ENCODE data around the gene ZFAND6. TPM values are rescaled to one million over a fixed set of nuclear protein-coding genes. Genes with fewer than 3 reads are reported as not detected.
"Not testable (repeated sequence)": the region's sequence is repeated elsewhere in the genome, so short reads cannot be mapped to it uniquely, and the experiment has no call there.

ZFAND6 gene
- total and polyA plus RNA-seq, 2 donors: 81.9 to 97.8 TPM

DNA sequence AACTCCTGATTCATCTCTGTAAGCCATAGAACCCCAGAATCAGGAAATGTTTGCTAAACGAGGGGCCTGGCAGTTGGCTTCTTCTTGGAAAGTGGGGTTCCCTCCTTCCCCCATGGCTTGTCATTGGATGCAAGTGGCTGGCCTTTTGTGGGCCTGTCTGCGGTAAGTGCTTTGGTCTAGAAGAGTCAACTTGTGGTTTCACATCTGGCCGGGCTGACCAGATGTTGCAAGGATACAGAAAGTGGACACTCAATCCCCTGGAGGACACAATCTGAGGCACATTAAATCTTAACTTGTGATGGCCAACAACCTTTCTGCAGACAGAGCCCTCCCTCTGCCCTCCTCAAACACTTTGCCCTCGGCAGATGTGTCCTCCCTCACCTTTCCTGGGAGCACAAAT, 94.4 kb downstream of the ZFAND6 start:
- Histone ChIP-seq H3K4me3 (ENCODE audit: low read length in 2 of 2) (peak overlapping the region in 1 of 2 donors; percentile 73), H3K36me3 (ENCODE audit: control insufficient read depth in 2 of 2, insufficient read depth in 2 of 2, low read length in 1 of 2) (no peaks in the 10 kb centered on the region), H3K27me3 (ENCODE audit: control insufficient read depth in 2 of 2, insufficient read depth in 1 of 2, low read length in 1 of 2) (no peaks in the 10 kb centered on the region), H3K9me3 (ENCODE audit: control insufficient read depth in 2 of 2, insufficient read depth in 1 of 2, low read length in 1 of 2) (no peaks in the 10 kb centered on the region), H3K4me1 (ENCODE audit: control insufficient read depth in 2 of 2, insufficient read depth in 2 of 2, low read length in 2 of 2) (peaks cover 8 to 12% of the 10 kb centered on the region in 2 donors), H3K27ac (ENCODE audit: low read depth in 1 of 2, low read length in 1 of 2) (no peak overlapping the region)
- WGBS: 64% methylated on average over 4 of the region's 4 CpGs
- no peak for DNase-seq (ENCODE audit: low read depth in 6 of 9, low spot score in 9 of 9)

DNA sequence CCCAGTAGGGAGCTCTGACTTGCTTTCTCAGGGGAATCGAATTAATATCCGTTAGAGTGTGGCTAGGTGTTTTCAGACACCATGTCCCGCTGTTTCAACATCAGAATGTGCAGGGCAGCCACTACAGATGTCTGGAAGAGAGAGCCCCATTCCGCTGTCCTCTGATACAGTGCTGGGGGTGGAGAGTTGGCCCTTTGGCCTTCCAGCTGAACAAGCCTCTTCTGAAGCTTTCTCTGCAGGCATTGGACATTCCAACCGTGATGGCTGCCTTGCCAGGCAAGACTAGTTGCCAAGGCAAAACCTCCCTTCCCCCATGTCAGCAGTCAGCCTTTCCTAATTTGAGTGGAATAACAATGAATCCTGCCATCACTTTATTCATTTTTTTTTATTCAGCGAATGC, 94.9 kb downstream of the ZFAND6 start:
- Histone ChIP-seq H3K27ac (ENCODE audit: low read depth in 1 of 2, low read length in 1 of 2) (no peak overlapping the region), H3K9me3 (ENCODE audit: control insufficient read depth in 2 of 2, insufficient read depth in 1 of 2, low read length in 1 of 2) (no peaks in the 10 kb centered on the region), H3K4me1 (ENCODE audit: control insufficient read depth in 2 of 2, insufficient read depth in 2 of 2, low read length in 2 of 2) (peaks cover 8 to 12% of the 10 kb centered on the region in 2 donors), H3K36me3 (ENCODE audit: control insufficient read depth in 2 of 2, insufficient read depth in 2 of 2, low read length in 1 of 2) (no peaks in the 10 kb centered on the region), H3K27me3 (ENCODE audit: control insufficient read depth in 2 of 2, insufficient read depth in 1 of 2, low read length in 1 of 2) (no peaks in the 10 kb centered on the region), H3K4me3 (ENCODE audit: low read length in 2 of 2) (no peak overlapping the region)
- DNase-seq (ENCODE audit: low read depth in 6 of 9, low spot score in 9 of 9): no peak
- 98% methylated on average over 6 of the region's 6 CpGs for WGBS

DNA sequence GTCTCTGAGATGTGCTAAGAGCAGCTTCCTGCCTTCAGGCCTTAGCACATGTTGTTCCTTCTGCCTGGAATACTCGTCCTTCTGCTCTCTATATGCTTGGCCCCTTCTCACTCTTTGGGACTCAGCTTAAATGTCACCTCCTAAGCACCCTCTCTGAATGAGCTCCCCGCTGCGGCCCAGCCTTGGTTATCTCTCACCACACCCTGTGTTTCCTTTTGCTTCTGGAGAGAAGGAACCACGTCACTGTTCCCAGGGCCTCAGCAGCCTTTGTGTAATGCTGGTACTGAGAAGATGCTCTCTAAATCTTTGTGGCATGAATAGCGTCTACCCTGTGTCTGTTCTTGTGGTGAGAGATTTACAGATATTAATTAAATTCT, 95.5 kb downstream of the ZFAND6 start:
- no peak overlapping the region for H3K4me3 ChIP-seq (ENCODE audit: low read length in 2 of 2)
- WGBS: 95% methylated on average over 5 of the region's 5 CpGs
- no peaks in the 10 kb centered on the region for H3K9me3 ChIP-seq (ENCODE audit: control insufficient read depth in 2 of 2, insufficient read depth in 1 of 2, low read length in 1 of 2)
- H3K36me3 ChIP-seq (ENCODE audit: control insufficient read depth in 2 of 2, insufficient read depth in 2 of 2, low read length in 1 of 2): no peaks in the 10 kb centered on the region
- no peaks in the 10 kb centered on the region for H3K27me3 ChIP-seq (ENCODE audit: control insufficient read depth in 2 of 2, insufficient read depth in 1 of 2, low read length in 1 of 2)
- H3K27ac ChIP-seq (ENCODE audit: low read depth in 1 of 2, low read length in 1 of 2): no peak overlapping the region
- peaks cover 8 to 12% of the 10 kb centered on the region in 2 donors for H3K4me1 ChIP-seq (ENCODE audit: control insufficient read depth in 2 of 2, insufficient read depth in 2 of 2, low read length in 2 of 2)
- no peak for DNase-seq (ENCODE audit: low read depth in 6 of 9, low spot score in 9 of 9)

DNA sequence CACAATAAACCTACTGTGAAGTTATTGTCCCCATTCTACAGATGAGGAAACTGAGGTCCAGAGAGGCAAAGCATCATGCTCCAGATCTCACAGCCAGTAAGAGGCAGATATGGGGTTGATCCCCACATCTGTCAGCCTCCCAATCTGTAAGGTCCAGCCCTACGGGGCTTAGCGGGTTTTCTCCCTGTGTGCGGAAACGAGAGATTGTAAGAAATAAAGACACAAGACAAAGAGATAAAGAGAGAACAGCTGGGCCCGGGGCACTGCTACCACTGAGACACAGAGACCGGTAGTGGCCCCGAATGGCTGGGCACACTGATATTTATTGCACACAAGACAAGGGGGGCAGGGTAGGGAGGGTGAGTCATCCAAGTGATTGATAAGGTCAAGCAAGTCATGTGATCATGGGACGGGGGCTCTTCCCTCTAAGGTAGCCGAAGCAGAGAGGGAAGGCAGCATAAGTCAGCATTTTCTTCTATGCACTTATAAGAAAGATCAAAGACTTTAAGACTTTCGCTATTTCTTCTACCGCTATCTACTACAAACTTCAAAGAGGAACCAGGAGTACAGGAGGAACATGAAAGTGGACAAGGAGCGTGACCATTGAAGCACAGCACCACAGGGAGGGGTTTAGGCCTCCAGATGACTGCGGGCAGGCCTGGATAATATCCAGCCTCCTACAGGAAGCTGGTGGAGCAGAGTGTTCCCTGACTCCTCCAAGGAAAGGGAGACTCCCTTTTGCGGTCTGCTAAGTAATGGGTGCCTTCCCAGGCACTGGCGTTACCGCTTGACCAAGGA, 96.1 kb downstream of the ZFAND6 start:
- not testable (repeated sequence) for H3K4me3 ChIP-seq (ENCODE audit: low read length in 2 of 2); H3K27ac ChIP-seq (ENCODE audit: low read depth in 1 of 2, low read length in 1 of 2); H3K27me3 ChIP-seq (ENCODE audit: control insufficient read depth in 2 of 2, insufficient read depth in 1 of 2, low read length in 1 of 2); H3K36me3 ChIP-seq (ENCODE audit: control insufficient read depth in 2 of 2, insufficient read depth in 2 of 2, low read length in 1 of 2); H3K9me3 ChIP-seq (ENCODE audit: control insufficient read depth in 2 of 2, insufficient read depth in 1 of 2, low read length in 1 of 2); DNase-seq (ENCODE audit: low read depth in 6 of 9, low spot score in 9 of 9)
- H3K4me1 ChIP-seq (ENCODE audit: control insufficient read depth in 2 of 2, insufficient read depth in 2 of 2, low read length in 2 of 2): peaks cover 8 to 18% of the 10 kb centered on the region in 2 donors
- WGBS: 85% methylated on average over 16 of the region's 16 CpGs

DNA sequence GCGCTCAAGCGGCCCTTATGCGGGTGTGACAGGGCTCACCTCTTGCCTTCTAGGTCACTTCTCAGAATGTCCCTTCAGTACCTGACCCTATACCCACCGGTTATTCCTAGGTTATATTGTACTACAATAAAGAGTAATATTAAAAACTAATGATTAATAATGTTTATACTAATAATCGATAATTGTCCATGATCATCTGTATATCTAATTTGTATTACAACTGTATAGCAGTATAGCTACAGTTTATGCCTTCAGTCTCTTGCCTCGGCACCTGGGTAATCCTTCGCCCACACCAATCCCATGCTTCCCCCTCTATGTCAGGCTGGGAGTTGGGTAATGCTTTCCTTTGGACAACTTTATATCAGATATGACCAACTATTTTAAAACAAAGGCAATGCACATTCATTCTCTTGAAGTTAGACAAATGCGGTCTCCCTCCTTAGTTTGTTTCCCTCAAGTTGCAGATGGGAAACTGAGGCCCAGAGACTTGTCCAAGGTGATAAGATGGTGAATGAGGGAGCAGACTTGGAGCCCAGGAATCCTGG, 96.8 kb downstream of the ZFAND6 start:
- Histone ChIP-seq H3K4me3 (ENCODE audit: low read length in 2 of 2) (no peak overlapping the region), H3K27me3 (ENCODE audit: control insufficient read depth in 2 of 2, insufficient read depth in 1 of 2, low read length in 1 of 2) (no peaks in the 10 kb centered on the region), H3K27ac (ENCODE audit: low read depth in 1 of 2, low read length in 1 of 2) (peak overlapping the region in 1 of 2 donors; percentile 22), H3K9me3 (ENCODE audit: control insufficient read depth in 2 of 2, insufficient read depth in 1 of 2, low read length in 1 of 2) (no peaks in the 10 kb centered on the region), H3K4me1 (ENCODE audit: control insufficient read depth in 2 of 2, insufficient read depth in 2 of 2, low read length in 2 of 2) (peaks cover 11 to 23% of the 10 kb centered on the region in 2 donors), H3K36me3 (ENCODE audit: control insufficient read depth in 2 of 2, insufficient read depth in 2 of 2, low read length in 1 of 2) (no peaks in the 10 kb centered on the region)
- no peak for DNase-seq (ENCODE audit: low read depth in 6 of 9, low spot score in 9 of 9)
- 99% methylated on average over 8 of the region's 8 CpGs for WGBS

DNA sequence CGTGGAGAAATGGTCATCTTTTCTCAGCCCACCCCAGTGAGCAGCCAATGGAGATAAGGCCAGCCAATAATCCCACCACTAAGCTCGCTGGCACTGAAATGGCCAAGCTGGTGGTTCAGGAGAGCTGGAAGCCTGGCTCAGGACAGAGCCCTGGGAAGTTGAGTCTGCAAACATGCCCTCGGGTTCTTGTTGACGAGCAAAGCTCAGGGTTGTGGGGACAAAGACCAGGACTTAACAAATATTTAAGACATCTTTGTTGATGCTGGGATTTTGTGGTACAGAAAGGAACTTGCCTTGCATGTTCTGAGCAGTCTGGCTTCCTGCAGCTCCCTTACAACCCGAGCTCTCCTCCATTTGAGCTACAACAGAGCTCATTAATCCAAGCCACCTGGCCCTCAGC, 97.7 kb downstream of the ZFAND6 start:
- H3K27ac ChIP-seq (ENCODE audit: low read depth in 1 of 2, low read length in 1 of 2): no peak overlapping the region
- no peaks in the 10 kb centered on the region for H3K9me3 ChIP-seq (ENCODE audit: control insufficient read depth in 2 of 2, insufficient read depth in 1 of 2, low read length in 1 of 2)
- H3K36me3 ChIP-seq (ENCODE audit: control insufficient read depth in 2 of 2, insufficient read depth in 2 of 2, low read length in 1 of 2): no peaks in the 10 kb centered on the region
- peaks cover 11 to 23% of the 10 kb centered on the region in 2 donors for H3K4me1 ChIP-seq (ENCODE audit: control insufficient read depth in 2 of 2, insufficient read depth in 2 of 2, low read length in 2 of 2)
- DNase-seq (ENCODE audit: low read depth in 6 of 9, low spot score in 9 of 9): no peak
- WGBS: 87% methylated on average over 5 of the region's 5 CpGs
- no peaks in the 10 kb centered on the region for H3K27me3 ChIP-seq (ENCODE audit: control insufficient read depth in 2 of 2, insufficient read depth in 1 of 2, low read length in 1 of 2)
- H3K4me3 ChIP-seq (ENCODE audit: low read length in 2 of 2): no peak overlapping the region

DNA sequence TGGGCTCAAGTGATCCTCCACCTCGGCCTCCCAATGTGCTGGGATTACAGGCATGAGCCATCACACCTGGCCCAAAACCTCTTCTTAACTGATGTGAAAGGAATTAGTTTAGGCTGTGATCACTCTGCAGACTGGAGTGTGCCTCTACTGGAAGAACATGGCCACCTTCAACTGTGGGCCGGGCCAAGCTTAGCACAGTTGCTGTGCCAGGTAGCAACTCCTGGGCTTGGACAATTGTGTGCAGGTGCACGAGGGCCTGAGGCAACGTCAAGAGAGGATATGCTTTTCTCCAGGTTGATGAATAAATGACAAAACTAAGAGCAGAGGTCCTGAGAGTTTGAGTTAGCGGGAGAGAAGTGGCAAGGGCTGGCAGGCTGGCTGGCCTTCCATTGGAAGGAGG, 99.8 kb downstream of the ZFAND6 start:
- WGBS: 97% methylated on average over 5 of the region's 5 CpGs
- peaks cover 3 to 15% of the 10 kb centered on the region in 2 donors for H3K4me1 ChIP-seq (ENCODE audit: control insufficient read depth in 2 of 2, insufficient read depth in 2 of 2, low read length in 2 of 2)
- H3K36me3 ChIP-seq (ENCODE audit: control insufficient read depth in 2 of 2, insufficient read depth in 2 of 2, low read length in 1 of 2): no peaks in the 10 kb centered on the region

DNA sequence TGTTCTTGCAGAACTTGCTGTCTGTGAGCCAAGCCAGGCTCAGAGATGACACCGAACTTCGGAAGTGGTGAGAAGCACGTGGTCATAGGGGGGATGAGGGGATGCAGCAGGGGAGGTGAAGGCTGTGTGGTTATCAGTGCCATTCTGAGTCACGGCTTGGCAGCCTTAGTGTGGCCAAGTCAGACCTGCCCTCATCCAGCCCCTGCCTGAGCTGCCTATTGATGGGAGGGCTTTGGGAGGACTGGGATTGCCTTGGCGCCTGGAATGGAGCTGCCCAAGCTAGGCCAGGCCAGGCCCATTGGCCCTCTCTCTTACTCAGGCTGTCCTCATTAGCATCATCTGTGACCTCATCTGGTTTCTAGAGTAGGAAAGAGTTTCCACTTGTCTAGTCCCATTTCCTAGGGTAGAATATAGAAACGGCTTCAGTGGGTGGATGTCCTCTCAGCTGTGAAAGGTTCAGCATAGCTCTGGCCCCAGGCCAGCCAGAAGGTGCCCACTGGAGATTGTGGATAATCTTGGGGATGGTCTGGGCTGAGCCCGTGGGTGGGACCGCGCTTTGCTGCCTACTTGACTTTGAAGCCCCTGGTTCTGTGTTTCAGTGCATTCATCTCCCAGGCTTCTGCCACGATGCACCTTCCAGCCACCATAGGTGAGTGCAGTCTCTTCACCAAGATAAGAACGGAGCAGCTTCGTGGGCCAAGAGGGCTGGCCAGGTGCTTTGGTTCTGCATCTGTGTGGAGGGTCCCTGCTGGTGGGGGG, 100.5 kb downstream of the ZFAND6 start:
- WGBS: 95% methylated on average over 12 of the region's 12 CpGs
- H3K27ac ChIP-seq (ENCODE audit: low read depth in 1 of 2, low read length in 1 of 2): peak overlapping the region in 1 of 2 donors; percentile 72
- no peaks in the 10 kb centered on the region for H3K36me3 ChIP-seq (ENCODE audit: control insufficient read depth in 2 of 2, insufficient read depth in 2 of 2, low read length in 1 of 2)
- peaks cover 3 to 15% of the 10 kb centered on the region in 2 donors for H3K4me1 ChIP-seq (ENCODE audit: control insufficient read depth in 2 of 2, insufficient read depth in 2 of 2, low read length in 2 of 2)
- no peak for DNase-seq (ENCODE audit: low read depth in 6 of 9, low spot score in 9 of 9)
- no peak overlapping the region for H3K4me3 ChIP-seq (ENCODE audit: low read length in 2 of 2)
- no peaks in the 10 kb centered on the region for H3K9me3 ChIP-seq (ENCODE audit: control insufficient read depth in 2 of 2, insufficient read depth in 1 of 2, low read length in 1 of 2)
- no peaks in the 10 kb centered on the region for H3K27me3 ChIP-seq (ENCODE audit: control insufficient read depth in 2 of 2, insufficient read depth in 1 of 2, low read length in 1 of 2)

More for the DNA sequence above, 99.8 kb downstream of the ZFAND6 start:
- Histone ChIP-seq H3K27ac (ENCODE audit: low read depth in 1 of 2, low read length in 1 of 2) (no peak overlapping the region), H3K9me3 (ENCODE audit: control insufficient read depth in 2 of 2, insufficient read depth in 1 of 2, low read length in 1 of 2) (no peaks in the 10 kb centered on the region), H3K27me3 (ENCODE audit: control insufficient read depth in 2 of 2, insufficient read depth in 1 of 2, low read length in 1 of 2) (no peaks in the 10 kb centered on the region), H3K4me3 (ENCODE audit: low read length in 2 of 2) (no peak overlapping the region)
- no peak for DNase-seq (ENCODE audit: low read depth in 6 of 9, low spot score in 9 of 9)

DNA sequence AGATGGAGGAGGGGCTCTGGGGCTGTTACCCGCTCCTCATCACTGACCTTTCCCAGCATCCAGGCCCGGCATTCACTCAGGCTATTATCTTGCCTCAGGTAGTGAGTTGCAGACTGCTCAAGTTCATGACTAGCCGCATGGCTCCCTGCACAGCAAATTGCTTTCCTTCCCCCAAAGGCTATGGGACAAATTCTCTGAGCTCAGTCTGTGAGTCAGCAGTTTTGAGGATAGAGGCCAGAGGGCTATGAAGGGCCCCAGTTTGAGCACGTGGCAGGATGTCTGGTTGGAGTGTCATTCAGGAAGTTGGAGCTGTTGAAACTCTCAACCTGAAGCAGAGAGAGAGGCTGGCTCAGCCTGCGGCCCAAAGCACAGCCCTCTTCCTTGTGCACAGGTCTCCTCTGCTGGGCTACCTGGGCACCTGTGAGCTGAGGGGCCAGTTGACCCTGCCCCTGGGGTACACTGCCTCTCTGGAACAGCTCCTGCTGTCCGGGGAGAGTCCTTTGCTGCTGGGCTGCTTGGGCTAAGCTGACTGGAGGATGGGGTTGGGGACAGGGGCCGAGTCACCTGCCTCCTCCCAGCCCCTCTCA, 101.2 kb downstream of the ZFAND6 start:
- Histone ChIP-seq H3K36me3 (ENCODE audit: control insufficient read depth in 2 of 2, insufficient read depth in 2 of 2, low read length in 1 of 2) (no peaks in the 10 kb centered on the region), H3K9me3 (ENCODE audit: control insufficient read depth in 2 of 2, insufficient read depth in 1 of 2, low read length in 1 of 2) (no peaks in the 10 kb centered on the region), H3K4me3 (ENCODE audit: low read length in 2 of 2) (no peak overlapping the region), H3K27me3 (ENCODE audit: control insufficient read depth in 2 of 2, insufficient read depth in 1 of 2, low read length in 1 of 2) (no peaks in the 10 kb centered on the region), H3K27ac (ENCODE audit: low read depth in 1 of 2, low read length in 1 of 2) (peak overlapping the region in 1 of 2 donors; percentile 72), H3K4me1 (ENCODE audit: control insufficient read depth in 2 of 2, insufficient read depth in 2 of 2, low read length in 2 of 2) (peaks cover 3 to 15% of the 10 kb centered on the region in 2 donors)
- peak in 7 of 9 donors; percentile 30 to 81 (median 56) for DNase-seq (ENCODE audit: low read depth in 6 of 9, low spot score in 9 of 9)
- 42% methylated on average over 7 of the region's 7 CpGs for WGBS

All from thymus (tissue), 11 donors.